Measurements from ENCODE around the gene WBP2NL.

WBP2NL gene

GRCh38 chr22:41987276-41987675 is 11.3 kb upstream of the WBP2NL start:
- TF ChIP-seq EZH2 (IDR thresholded peaks at IDR 0.05) (no peak), POLR2AphosphoS5 (IDR thresholded peaks at IDR 0.05; ENCODE audit: borderline replicate concordance, low read depth, low read length) (no peak), FOXP2 (optimal IDR thresholded peaks at IDR 0.05; ENCODE audit: control extremely low read depth, extremely low read length, insufficient read depth) (no peak)
- DNase-seq (ENCODE audit: low read depth, low spot score), result no peak
- no peaks in the 10 kb centered on the region for H3K36me3 ChIP-seq (ENCODE audit: insufficient read depth, low read length)
- no peak overlapping the region for H3K9ac ChIP-seq (ENCODE audit: insufficient read length)
- no peak overlapping the region for H3K4me3 ChIP-seq
- H3K9me3 ChIP-seq (ENCODE audit: low read depth, low read length), result no peaks in the 10 kb centered on the region
- H3K27ac ChIP-seq, result no peak overlapping the region

- H3K9ac ChIP-seq (ENCODE audit: insufficient read length), result no peak overlapping the region
- no peak overlapping the region for H3K4me3 ChIP-seq
- TF ChIP-seq EZH2 (IDR thresholded peaks at IDR 0.05), result no peak
- TF ChIP-seq FOXP2 (optimal IDR thresholded peaks at IDR 0.05; ENCODE audit: control extremely low read depth, extremely low read length, insufficient read depth), result no peak
- TF ChIP-seq POLR2AphosphoS5 (IDR thresholded peaks at IDR 0.05; ENCODE audit: borderline replicate concordance, low read depth, low read length), result no peak
- H3K9me3 ChIP-seq (ENCODE audit: low read depth, low read length), result no peaks in the 10 kb centered on the region
- no peaks in the 10 kb centered on the region for H3K36me3 ChIP-seq (ENCODE audit: insufficient read depth, low read length)
- no peak overlapping the region for H3K27ac ChIP-seq
- no peak for DNase-seq (ENCODE audit: low read depth, low spot score)
Measured at GRCh38 chr22:41989246-41989645, 9.3 kb upstream of the WBP2NL start.

GRCh38 chr22:41991111-41991510 is 7.5 kb upstream of the WBP2NL start:
- Histone ChIP-seq H3K36me3 (ENCODE audit: insufficient read depth, low read length) (no peaks in the 10 kb centered on the region), H3K4me3 (no peak overlapping the region), H3K27ac (no peak overlapping the region), H3K9me3 (ENCODE audit: low read depth, low read length) (no peaks in the 10 kb centered on the region), H3K9ac (ENCODE audit: insufficient read length) (no peak overlapping the region)
- TF ChIP-seq POLR2AphosphoS5 (IDR thresholded peaks at IDR 0.05; ENCODE audit: borderline replicate concordance, low read depth, low read length), result no peak
- TF ChIP-seq EZH2 (IDR thresholded peaks at IDR 0.05), result no peak
- TF ChIP-seq FOXP2 (optimal IDR thresholded peaks at IDR 0.05; ENCODE audit: control extremely low read depth, extremely low read length, insufficient read depth), result no peak
- no peak for DNase-seq (ENCODE audit: low read depth, low spot score)

- H3K9me3 ChIP-seq (ENCODE audit: low read depth, low read length), result no peaks in the 10 kb centered on the region
- H3K4me3 ChIP-seq, result no peak overlapping the region
- no peak overlapping the region for H3K27ac ChIP-seq
- no peak overlapping the region for H3K9ac ChIP-seq (ENCODE audit: insufficient read length)
- H3K36me3 ChIP-seq (ENCODE audit: insufficient read depth, low read length), result no peaks in the 10 kb centered on the region
- no peak for DNase-seq (ENCODE audit: low read depth, low spot score)
- TF ChIP-seq EZH2 (IDR thresholded peaks at IDR 0.05) (no peak), POLR2AphosphoS5 (IDR thresholded peaks at IDR 0.05; ENCODE audit: borderline replicate concordance, low read depth, low read length) (no peak), FOXP2 (optimal IDR thresholded peaks at IDR 0.05; ENCODE audit: control extremely low read depth, extremely low read length, insufficient read depth) (no peak)
Measured at GRCh38 chr22:41992496-41992895, 6.1 kb upstream of the WBP2NL start.

GRCh38 chr22:41995211-41995610 is 3.4 kb upstream of the WBP2NL start:
- no peak for DNase-seq (ENCODE audit: low read depth, low spot score)
- H3K36me3 ChIP-seq (ENCODE audit: insufficient read depth, low read length), result no peaks in the 10 kb centered on the region
- H3K9me3 ChIP-seq (ENCODE audit: low read depth, low read length), result no peaks in the 10 kb centered on the region
- H3K27ac ChIP-seq, result no peak overlapping the region
- TF ChIP-seq EZH2 (IDR thresholded peaks at IDR 0.05) (no peak), POLR2AphosphoS5 (IDR thresholded peaks at IDR 0.05; ENCODE audit: borderline replicate concordance, low read depth, low read length) (no peak), FOXP2 (optimal IDR thresholded peaks at IDR 0.05; ENCODE audit: control extremely low read depth, extremely low read length, insufficient read depth) (no peak)
- no peak overlapping the region for H3K9ac ChIP-seq (ENCODE audit: insufficient read length)
- no peak overlapping the region for H3K4me3 ChIP-seq

- Histone ChIP-seq H3K27ac (no peak overlapping the region), H3K9me3 (ENCODE audit: low read depth, low read length) (no peaks in the 10 kb centered on the region), H3K4me3 (no peak overlapping the region), H3K36me3 (ENCODE audit: insufficient read depth, low read length) (no peaks in the 10 kb centered on the region), H3K9ac (ENCODE audit: insufficient read length) (no peak overlapping the region)
- TF ChIP-seq FOXP2 (optimal IDR thresholded peaks at IDR 0.05; ENCODE audit: control extremely low read depth, extremely low read length, insufficient read depth), result no peak
- no peak for TF ChIP-seq EZH2 (IDR thresholded peaks at IDR 0.05)
- TF ChIP-seq POLR2AphosphoS5 (IDR thresholded peaks at IDR 0.05; ENCODE audit: borderline replicate concordance, low read depth, low read length), result no peak
- DNase-seq (ENCODE audit: low read depth, low spot score), result no peak
Measured at GRCh38 chr22:41996826-41997225, 1.8 kb upstream of the WBP2NL start.

- TF ChIP-seq FOXP2 (optimal IDR thresholded peaks at IDR 0.05; ENCODE audit: control extremely low read depth, extremely low read length, insufficient read depth) (no peak), EZH2 (IDR thresholded peaks at IDR 0.05) (no peak), POLR2AphosphoS5 (IDR thresholded peaks at IDR 0.05; ENCODE audit: borderline replicate concordance, low read depth, low read length) (no peak)
- Histone ChIP-seq H3K9me3 (ENCODE audit: low read depth, low read length) (no peaks in the 10 kb centered on the region), H3K4me3 (no peak overlapping the region), H3K27ac (no peak overlapping the region), H3K9ac (ENCODE audit: insufficient read length) (no peak overlapping the region), H3K36me3 (ENCODE audit: insufficient read depth, low read length) (no peaks in the 10 kb centered on the region)
- no peak for DNase-seq (ENCODE audit: low read depth, low spot score)
Measured at GRCh38 chr22:42000466-42000865, 1.9 kb downstream of the WBP2NL start.

- Histone ChIP-seq H3K9me3 (ENCODE audit: low read depth, low read length) (no peaks in the 10 kb centered on the region), H3K4me3 (no peak overlapping the region), H3K36me3 (ENCODE audit: insufficient read depth, low read length) (no peaks in the 10 kb centered on the region), H3K9ac (ENCODE audit: insufficient read length) (no peak overlapping the region), H3K27ac (no peak overlapping the region)
- TF ChIP-seq EZH2 (IDR thresholded peaks at IDR 0.05) (no peak), POLR2AphosphoS5 (IDR thresholded peaks at IDR 0.05; ENCODE audit: borderline replicate concordance, low read depth, low read length) (no peak), FOXP2 (optimal IDR thresholded peaks at IDR 0.05; ENCODE audit: control extremely low read depth, extremely low read length, insufficient read depth) (no peak)
- no peak for DNase-seq (ENCODE audit: low read depth, low spot score)
Measured at GRCh38 chr22:42001121-42001520, 2.5 kb downstream of the WBP2NL start.

GRCh38 chr22:42001706-42002105 is 3.1 kb downstream of the WBP2NL start:
- Histone ChIP-seq H3K9me3 (ENCODE audit: low read depth, low read length) (no peaks in the 10 kb centered on the region), H3K4me3 (no peak overlapping the region), H3K27ac (no peak overlapping the region), H3K36me3 (ENCODE audit: insufficient read depth, low read length) (no peaks in the 10 kb centered on the region), H3K9ac (ENCODE audit: insufficient read length) (no peak overlapping the region)
- TF ChIP-seq EZH2 (IDR thresholded peaks at IDR 0.05), result no peak
- no peak for TF ChIP-seq POLR2AphosphoS5 (IDR thresholded peaks at IDR 0.05; ENCODE audit: borderline replicate concordance, low read depth, low read length)
- no peak for TF ChIP-seq FOXP2 (optimal IDR thresholded peaks at IDR 0.05; ENCODE audit: control extremely low read depth, extremely low read length, insufficient read depth)
- no peak for DNase-seq (ENCODE audit: low read depth, low spot score)
